ENCODE data around the gene GHR. TPM values are rescaled to one million over a fixed set of nuclear protein-coding genes. Genes with fewer than 3 reads are reported as not detected.

Gene GHR
- total RNA-seq, 1 donor from 2014 or later, result 0.61 TPM

DNA sequence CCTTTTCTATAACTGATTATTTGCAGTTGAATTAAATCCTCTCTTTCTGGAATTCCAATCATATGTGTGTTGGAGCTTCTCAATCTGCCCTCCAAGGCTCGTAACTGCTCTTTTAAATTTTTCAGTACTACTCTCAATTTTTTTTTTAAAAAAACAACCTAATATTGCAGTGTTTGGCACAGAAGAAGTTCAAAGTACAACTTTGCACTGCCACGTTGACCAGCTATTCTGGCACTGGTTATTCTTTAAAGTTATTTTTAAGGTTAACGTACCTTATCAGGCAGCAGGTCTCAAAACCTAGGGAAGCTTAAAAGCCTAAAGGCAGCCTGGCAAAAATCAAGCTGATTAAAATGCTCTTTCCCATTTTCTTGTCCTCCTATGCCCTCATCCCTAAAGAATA is 120.5 kb downstream of the GHR start:
- Mint-ChIP-seq H3K4me1 (no peaks in the 10 kb centered on the region), H3K27ac (ENCODE audit: unreplicated experiment) (no peak overlapping the region), H3K27me3 (ENCODE audit: low read depth) (no peaks in the 10 kb centered on the region), H3K4me3 (no peak overlapping the region), H3K36me3 (ENCODE audit: low read depth) (no peaks in the 10 kb centered on the region), H3K9me3 (peaks cover 8% of the 10 kb centered on the region)
- no peak for TF ChIP-seq CTCF (conservative IDR thresholded peaks at IDR 0.05)
- no peak for DNase-seq (ENCODE audit: low read depth, low spot score)

DNA sequence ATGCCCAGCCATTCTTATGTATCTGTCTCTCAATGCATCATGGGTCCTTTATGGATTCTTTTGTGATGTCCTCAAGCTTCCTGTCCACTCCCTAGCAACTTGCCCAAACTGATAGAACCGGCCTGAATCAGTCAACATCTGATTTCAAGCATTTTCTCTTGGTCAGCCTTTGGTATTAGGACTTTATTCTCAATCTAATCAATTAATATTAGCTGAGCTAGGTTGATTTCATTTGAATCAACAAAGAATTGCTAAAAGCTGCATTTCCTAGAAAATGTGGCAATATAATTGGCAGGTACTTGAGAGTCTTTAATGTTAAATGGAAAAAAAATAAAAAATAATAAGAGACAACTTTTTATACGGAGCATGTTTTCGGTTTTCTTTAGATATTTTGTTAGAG is 121.8 kb downstream of the GHR start:
- Mint-ChIP-seq H3K27ac (ENCODE audit: unreplicated experiment) (no peak overlapping the region), H3K9me3 (peaks cover 6% of the 10 kb centered on the region), H3K36me3 (ENCODE audit: low read depth) (no peaks in the 10 kb centered on the region), H3K27me3 (ENCODE audit: low read depth) (no peaks in the 10 kb centered on the region), H3K4me1 (no peaks in the 10 kb centered on the region), H3K4me3 (no peak overlapping the region)
- DNase-seq (ENCODE audit: low read depth, low spot score), result no peak
- TF ChIP-seq CTCF (conservative IDR thresholded peaks at IDR 0.05), result no peak

GRCh38 chr5:42547141-42547540 is 123.9 kb downstream of the GHR start:
- H3K27ac Mint-ChIP-seq (ENCODE audit: unreplicated experiment), result no peak overlapping the region
- no peaks in the 10 kb centered on the region for H3K9me3 Mint-ChIP-seq
- no peak for DNase-seq (ENCODE audit: low read depth, low spot score)
- no peak for TF ChIP-seq CTCF (conservative IDR thresholded peaks at IDR 0.05)
- H3K4me1 Mint-ChIP-seq, result no peaks in the 10 kb centered on the region
- H3K36me3 Mint-ChIP-seq (ENCODE audit: low read depth), result no peaks in the 10 kb centered on the region
- H3K4me3 Mint-ChIP-seq, result no peak overlapping the region
- no peaks in the 10 kb centered on the region for H3K27me3 Mint-ChIP-seq (ENCODE audit: low read depth)

DNA sequence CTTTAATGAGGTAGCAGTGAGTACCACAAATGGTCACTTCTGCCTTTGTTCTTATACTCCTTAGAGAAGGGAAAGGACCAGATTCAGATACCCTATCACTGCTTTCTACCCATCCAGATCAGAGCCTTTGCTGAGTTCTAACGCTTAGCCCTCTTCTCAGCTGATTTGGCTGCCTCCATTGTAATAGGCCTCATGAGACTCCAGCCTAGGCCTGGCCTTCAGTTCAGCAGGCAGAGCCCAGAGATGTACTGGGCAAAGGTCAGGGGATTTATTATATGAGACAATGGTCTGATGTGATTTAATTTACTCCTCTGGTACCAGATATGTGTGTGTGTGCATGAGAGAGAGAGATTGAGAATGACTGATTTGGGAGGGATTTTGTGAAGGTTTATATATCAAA is 124.7 kb downstream of the GHR start:
- no peak for TF ChIP-seq CTCF (conservative IDR thresholded peaks at IDR 0.05)
- Mint-ChIP-seq H3K4me1 (no peaks in the 10 kb centered on the region), H3K36me3 (ENCODE audit: low read depth) (no peaks in the 10 kb centered on the region)

GRCh38 chr5:42552597-42552996 is 129.4 kb downstream of the GHR start:
- no peak overlapping the region for H3K27ac Mint-ChIP-seq (ENCODE audit: unreplicated experiment)
- no peaks in the 10 kb centered on the region for H3K9me3 Mint-ChIP-seq
- DNase-seq (ENCODE audit: low read depth, low spot score), result no peak
- no peaks in the 10 kb centered on the region for H3K27me3 Mint-ChIP-seq (ENCODE audit: low read depth)
- H3K36me3 Mint-ChIP-seq (ENCODE audit: low read depth), result no peaks in the 10 kb centered on the region
- TF ChIP-seq CTCF (conservative IDR thresholded peaks at IDR 0.05), result no peak
- no peak overlapping the region for H3K4me3 Mint-ChIP-seq
- H3K4me1 Mint-ChIP-seq, result no peaks in the 10 kb centered on the region

More for the DNA sequence above, 124.7 kb downstream of the GHR start:
- Mint-ChIP-seq H3K27me3 (ENCODE audit: low read depth) (no peaks in the 10 kb centered on the region), H3K9me3 (no peaks in the 10 kb centered on the region), H3K27ac (ENCODE audit: unreplicated experiment) (no peak overlapping the region), H3K4me3 (no peak overlapping the region)
- DNase-seq (ENCODE audit: low read depth, low spot score), result no peak

- H3K4me3 Mint-ChIP-seq, result no peak overlapping the region
- no peak for TF ChIP-seq CTCF (conservative IDR thresholded peaks at IDR 0.05)
- H3K9me3 Mint-ChIP-seq, result no peaks in the 10 kb centered on the region
- no peaks in the 10 kb centered on the region for H3K36me3 Mint-ChIP-seq (ENCODE audit: low read depth)
- no peak overlapping the region for H3K27ac Mint-ChIP-seq (ENCODE audit: unreplicated experiment)
- H3K4me1 Mint-ChIP-seq, result no peaks in the 10 kb centered on the region
- H3K27me3 Mint-ChIP-seq (ENCODE audit: low read depth), result no peaks in the 10 kb centered on the region
- DNase-seq (ENCODE audit: low read depth, low spot score), result no peak
Observed at GRCh38 chr5:42553461-42553860, 130.2 kb downstream of the GHR start.

Data from neural crest cell (in vitro differentiated cells).